H1 (cell line): ENCODE results near the gene ARHGEF1. TPM values are rescaled to one million over a fixed set of nuclear protein-coding genes. Genes with fewer than 3 reads are reported as not detected.

Experiments
- CTCF ChIA-PET: fragments of 300-600 bp; sonication (Branson Sonifier 250); formaldehyde crosslinking; loops from one replicate; lab custom pipeline; 2021; ENCODE audit not compliant: partially characterized antibody; lab: Charles Lee
- POLR2A ChIA-PET: fragments of 300-600 bp; sonication (Branson Sonifier 250); formaldehyde crosslinking; loops from one replicate; lab custom pipeline; 2021; ENCODE audit warnings: inconsistent platforms; ENCODE audit not compliant: partially characterized antibody; lab: Charles Lee
- DNase-seq, 2 experiments: peaks; one replicate each; pipeline versions ENCODE4 v3.0.0 to v3.0.0-alpha.2; 2010 to 2022; ENCODE audit warnings: low spot score in 2 of 2, low read depth in 1 of 2, mixed read lengths in 1 of 2
- FAIRE-seq: peaks from 2 replicates; lab custom pipeline; 2011; peaks lifted over from hg19 to GRCh38; lab: Jason Lieb, UNC
- H2AFZ ChIP-seq: 2 replicates; pipeline ENCODE4 v1.8.1; 2012; ENCODE audit warnings: low read length, inconsistent platforms
- H2AK5ac ChIP-seq: 2 replicates; pipeline ENCODE4 v1.6.1; 2013; ENCODE audit warnings: low read depth, low read length
- H2BK120ac ChIP-seq: replicated peaks from 2 replicates; pipeline ENCODE3; 2013; ENCODE audit warnings: low read depth, low read length, inconsistent platforms
- H2BK12ac ChIP-seq: 2 replicates; pipeline ENCODE4 v1.6.1; 2013; ENCODE audit warnings: low read depth, low read length
- H2BK15ac ChIP-seq: 2 replicates; pipeline ENCODE4 v1.6.1; 2013; ENCODE audit warnings: low read length
- H2BK20ac ChIP-seq: 2 replicates; pipeline ENCODE4 v1.6.1; 2013; ENCODE audit warnings: low read length
- H2BK5ac ChIP-seq: 2 replicates; pipeline ENCODE4 v1.6.1; 2013; ENCODE audit warnings: low read depth, low read length
- H3K14ac ChIP-seq: 2 replicates; pipeline ENCODE4 v1.6.1; 2013; ENCODE audit warnings: inconsistent platforms; ENCODE audit not compliant: insufficient read length
- H3K18ac ChIP-seq: 2 replicates; pipeline ENCODE4 v1.6.1; 2013; ENCODE audit warnings: low read length; ENCODE audit errors: extremely low read depth
- H3K23ac ChIP-seq: 2 replicates; pipeline ENCODE4 v1.6.1; 2013; ENCODE audit warnings: inconsistent platforms; ENCODE audit not compliant: insufficient read length
- H3K23me2 ChIP-seq: 2 replicates; pipeline ENCODE4 v1.6.1; 2013; ENCODE audit warnings: low read depth, low read length
- H3K27ac ChIP-seq: 2 replicates; pipeline ENCODE4 v1.6.1; 2011; ENCODE audit warnings: low read depth, low read length, inconsistent platforms
- H3K27me3 ChIP-seq, 4 experiments: replicated peaks in 1 of 4; 1 replicate in 1 of 4; 2 replicates in 3 of 4; pipeline versions ENCODE4 v1.6.1 to v1.8.1; 2011 to 2013; ENCODE audit warnings: low read length in 3 of 4, mild to moderate bottlenecking in 3 of 4, inconsistent platforms in 2 of 4, mixed read lengths in 2 of 4, moderate library complexity in 1 of 4; ENCODE audit not compliant: control insufficient read depth in 3 of 4, insufficient read depth in 3 of 4; ENCODE audit errors: extremely low read depth in 1 of 4
- H3K36me3 ChIP-seq, 4 experiments: 2 replicates each; pipeline versions ENCODE4 v1.6.1 to v1.8.1; 2011 to 2013; ENCODE audit warnings: mild to moderate bottlenecking in 4 of 4, low read length in 3 of 4, moderate library complexity in 2 of 4, control low read depth in 1 of 4, inconsistent platforms in 1 of 4; ENCODE audit not compliant: insufficient read depth in 4 of 4, control insufficient read depth in 2 of 4
- H3K4ac ChIP-seq: replicated peaks from 2 replicates; pipeline ENCODE3; 2013; ENCODE audit warnings: low read length, low read depth, mixed read lengths, inconsistent platforms; ENCODE audit not compliant: insufficient read length
- H3K4me1 ChIP-seq, 4 experiments: replicated peaks in 1 of 4; 1 replicate in 1 of 4; 2 replicates in 3 of 4; pipeline versions ENCODE4 v1.6.1 to v1.8.1; 2011 to 2013; ENCODE audit warnings: low read length in 3 of 4, inconsistent platforms in 2 of 4, mixed read lengths in 1 of 4; ENCODE audit not compliant: insufficient read depth in 4 of 4, control insufficient read depth in 3 of 4
- H3K4me2 ChIP-seq, 2 experiments: 2 replicates each; pipeline versions ENCODE4 v1.6.1 to v1.8.1; 2011 to 2013; ENCODE audit warnings: low read depth in 2 of 2, low read length in 2 of 2, control low read depth in 1 of 2, inconsistent platforms in 1 of 2, mild to moderate bottlenecking in 1 of 2; ENCODE audit not compliant: insufficient read depth in 1 of 2
- H3K4me3 ChIP-seq, 4 experiments: fragments of 200-600, 300-600 bp in 1 of 4; sonication (generic), shearing (Covaris generic), sonication (Bioruptor Twin) in 1 of 4; 2 replicates each; pipeline versions ENCODE4 v1.5.1 to v1.8.1; 2011 to 2016; ENCODE audit warnings: low read length in 4 of 4, low read depth in 3 of 4, control low read depth in 2 of 4, inconsistent platforms in 2 of 4, mild to moderate bottlenecking in 2 of 4, mixed read lengths in 1 of 4, moderate library complexity in 1 of 4; ENCODE audit not compliant: insufficient read depth in 2 of 4; ENCODE audit errors: extremely low read depth in 1 of 4
- H3K56ac ChIP-seq: replicated peaks from 2 replicates; pipeline ENCODE3; 2013; ENCODE audit warnings: low read depth, mild to moderate bottlenecking, mixed read lengths, low read length, inconsistent platforms; ENCODE audit not compliant: insufficient read length
- H3K79me1 ChIP-seq: 2 replicates; pipeline ENCODE4 v1.6.1; 2013; ENCODE audit warnings: low read depth, low read length, control low read depth
- H3K79me2 ChIP-seq, 2 experiments: 2 replicates each; pipeline versions ENCODE4 v1.6.1 to v1.8.1; 2012 to 2013; ENCODE audit warnings: low read length in 2 of 2, mild to moderate bottlenecking in 2 of 2, inconsistent platforms in 1 of 2; ENCODE audit not compliant: insufficient read depth in 2 of 2, control insufficient read depth in 1 of 2
- H3K9ac ChIP-seq, 4 experiments: replicated peaks in 1 of 4; 1 replicate in 1 of 4; 2 replicates in 3 of 4; pipeline versions ENCODE4 v1.6.1 to v1.8.1; 2011 to 2013; ENCODE audit warnings: low read depth in 3 of 4, low read length in 3 of 4, control low read depth in 2 of 4, mild to moderate bottlenecking in 2 of 4, moderate library complexity in 2 of 4, inconsistent platforms in 1 of 4; ENCODE audit errors: extremely low read depth in 1 of 4
- H3K9me3 ChIP-seq, 2 experiments: 2 replicates each; pipeline versions ENCODE4 v1.6.1 to v1.8.1; 2012 to 2013; ENCODE audit warnings: mild to moderate bottlenecking in 2 of 2, moderate library complexity in 2 of 2, control low read depth in 1 of 2, inconsistent platforms in 1 of 2, low read depth in 1 of 2, low read length in 1 of 2, mixed read lengths in 1 of 2; ENCODE audit not compliant: insufficient read depth in 2 of 2
- H4K20me1 ChIP-seq, 2 experiments: replicated peaks in 1 of 2; 2 replicates each; pipeline versions ENCODE3 to v1.8.1; 2011 to 2013; ENCODE audit warnings: inconsistent platforms in 2 of 2, low read length in 2 of 2, mild to moderate bottlenecking in 1 of 2; ENCODE audit not compliant: insufficient read depth in 2 of 2, control insufficient read depth in 1 of 2
- H4K5ac ChIP-seq: 2 replicates; pipeline ENCODE4 v1.6.1; 2013; ENCODE audit warnings: low read length, low read depth, mixed read lengths, inconsistent platforms; ENCODE audit not compliant: insufficient read length
- H4K8ac ChIP-seq: 2 replicates; pipeline ENCODE4 v1.8.0; 2013; ENCODE audit warnings: mild to moderate bottlenecking, moderate library complexity, low read length, inconsistent platforms; ENCODE audit not compliant: insufficient read depth; ENCODE audit errors: extremely low read depth
- H4K91ac ChIP-seq: replicated peaks from 2 replicates; pipeline ENCODE3; 2013; ENCODE audit warnings: low read length, mixed read lengths, inconsistent platforms; ENCODE audit not compliant: insufficient read length
- CTBP2 ChIP-seq: IDR thresholded peaks from 2 replicates; pipeline ENCODE4 v1.7.0; 2011; ENCODE audit warnings: borderline replicate concordance, mild to moderate bottlenecking, moderate library complexity, mixed read lengths, low read length; ENCODE audit not compliant: insufficient read depth, insufficient read length
- EP300 ChIP-seq, 2 experiments: IDR thresholded peaks; 1 replicate in 1 of 2; 2 replicates in 1 of 2; pipeline ENCODE4 v1.6.1; 2011 to 2012; ENCODE audit warnings: low read depth in 2 of 2, low read length in 2 of 2, mild to moderate bottlenecking in 2 of 2, borderline replicate concordance in 1 of 2, inconsistent platforms in 1 of 2, moderate library complexity in 1 of 2
- POLR2A ChIP-seq, 2 experiments: IDR thresholded peaks; 1 replicate in 1 of 2; 2 replicates in 1 of 2; pipeline ENCODE4 v1.6.1; 2011; ENCODE audit warnings: low read depth in 2 of 2, low read length in 2 of 2, mild to moderate bottlenecking in 2 of 2; ENCODE audit errors: control extremely low read depth in 1 of 2
- RBBP5 ChIP-seq: IDR thresholded peaks from 2 replicates; pipeline ENCODE4 v1.7.1; 2012; ENCODE audit warnings: low read depth, mild to moderate bottlenecking, inconsistent platforms, low read length, moderate library complexity, borderline replicate concordance
- RXRA ChIP-seq: IDR thresholded peaks from 2 replicates; pipeline ENCODE4 v1.6.1; 2011; ENCODE audit warnings: low read depth, mild to moderate bottlenecking, low read length, moderate library complexity; ENCODE audit not compliant: insufficient read depth
- SIN3A ChIP-seq, 2 experiments: IDR thresholded peaks in 1 of 2; conservative IDR thresholded peaks in 1 of 2; 2 replicates each; pipeline ENCODE4 v1.6.1; 2011 to 2012; ENCODE audit warnings: low read length in 2 of 2, improper control_type of control experiment in 1 of 2, low read depth in 1 of 2, mild to moderate bottlenecking in 1 of 2
- SP1 ChIP-seq: IDR thresholded peaks from 2 replicates; pipeline ENCODE4 v1.6.1; 2011; ENCODE audit warnings: low read depth, low read length
- SUZ12 ChIP-seq: fragments of 200-600 bp; sonication (generic); IDR thresholded peaks from 2 replicates; pipeline ENCODE4 v1.6.1; 2012; ENCODE audit warnings: mild to moderate bottlenecking, inconsistent platforms, low read length, moderate library complexity, mixed read lengths
- WGBS, 2 experiments: shearing (Covaris generic) in 1 of 2; methylation state at CpG; one replicate each; pipeline versions ENCODE4 v1.1.6 to v1.1.7; 2013 to 2015; ENCODE audit warnings: low lambda C conversion rate in 2 of 2, mixed read lengths in 2 of 2, inconsistent platforms in 1 of 2, low coverage in 1 of 2, missing lambda C conversion rate in 1 of 2; ENCODE audit not compliant: insufficient replicate concordance in 2 of 2, insufficient coverage in 1 of 2, insufficient read length in 1 of 2; ENCODE audit errors: extremely low coverage in 1 of 2, missing lambda C conversion rate in 1 of 2; 5-methylcytosine and 5-hydroxymethylcytosine counted together
- polyA plus RNA-seq, 7 experiments: library from polyadenylated mRNA; depleted of rRNA in 3 of 7; stranded (reverse) in 5 of 7; unstranded in 2 of 7; fragments of >200 nt in 5 of 7; fragments of 200-250 nt in 2 of 7; gene quantifications; 1 replicate in 5 of 7; 2 replicates in 1 of 7; 4 replicates in 1 of 7; pipeline versions ENCODE4 v1.2.1 to v1.2.3, GENCODE V29; 2011 to 2013; ENCODE audit warnings: missing spikeins in 2 of 7, mixed read lengths in 2 of 7
- total RNA-seq: library from RNA; stranded (reverse); fragmentation: NEBNext Ultra II Directional; extraction: Animal tissue kit (Norgen Biotek cat#: 25700); gene quantifications from 2 replicates; pipeline ENCODE4 v1.2.1, GENCODE V29; 2021
- TF ChIP-seq, protein P1 (sequence below): IDR thresholded peaks from 2 replicates; pipeline ENCODE4 v1.6.1; 2011; ENCODE audit warnings: low read depth, mild to moderate bottlenecking, low read length; ENCODE audit not compliant: insufficient read depth

The ARHGEF1 gene
- total and polyA plus RNA-seq, 2 of the 8 experiments (the other 6 are each of a cell fraction or from before 2014, with no cell fraction given), result 23.0 to 49.0 TPM

DNA sequence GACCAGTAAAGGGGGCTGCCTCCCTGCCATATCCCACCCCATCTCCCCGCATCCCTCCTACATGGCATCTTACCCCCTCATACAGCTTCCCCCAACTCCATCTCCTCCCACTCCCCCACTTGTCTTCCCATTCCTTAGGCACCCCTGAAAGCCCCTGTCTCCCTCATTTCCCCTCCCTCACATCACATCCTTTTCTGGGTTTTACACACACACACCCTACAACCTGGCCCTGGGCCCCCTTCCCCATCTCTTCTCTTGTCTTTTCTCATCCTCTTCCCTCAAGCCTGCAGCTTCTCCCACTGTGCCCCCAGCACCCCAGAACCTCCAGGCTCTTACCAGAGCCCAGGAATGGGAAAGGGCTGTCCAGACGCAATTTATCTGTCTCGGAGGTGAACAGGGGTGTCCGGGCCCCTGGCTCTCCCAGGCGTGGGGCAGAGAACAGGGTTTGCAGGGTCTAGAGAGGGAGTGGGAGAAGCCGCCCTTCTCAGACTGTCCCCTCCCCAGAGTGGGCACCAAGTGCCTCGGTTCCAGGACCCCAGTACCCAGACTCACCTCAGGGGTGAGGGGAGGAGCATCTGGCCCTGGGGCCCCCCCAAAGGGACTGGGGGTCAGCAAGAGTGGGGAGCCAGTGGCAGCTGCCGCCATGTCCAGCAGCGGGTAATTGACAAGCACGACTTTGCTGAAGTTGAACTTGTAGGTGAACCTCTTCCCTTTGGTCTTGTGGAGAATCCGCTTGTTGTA, 25.9 kb downstream of the ARHGEF1 start:
- Histone ChIP-seq H2BK5ac (no peak overlapping the region), H3K4me1 (peaks cover 0 to 14% (median 3%) of the 10 kb centered on the region in 4 experiments; a peak in 5 of 7 replicates)
- no peak for FAIRE-seq

More for the DNA sequence above, 25.9 kb downstream of the ARHGEF1 start:
- Histone ChIP-seq H4K20me1 (peaks cover 6 to 22% of the 10 kb centered on the region in 2 experiments), H4K91ac (no peak overlapping the region), H2AK5ac (no peak overlapping the region), H3K27me3 (peaks cover 36 to 47% (median 44%) of the 10 kb centered on the region in 4 experiments), H3K56ac (no peak overlapping the region), H2BK20ac (no peak overlapping the region), H3K4me2 (no peak overlapping the region), H3K9me3 (no peaks in the 10 kb centered on the region), H2AFZ (no peak overlapping the region), H3K79me2 (no peaks in the 10 kb centered on the region), H3K18ac (no peak overlapping the region), H3K27ac (no peak overlapping the region), H3K23me2 (peaks cover 5% of the 10 kb centered on the region; the same call in 1 of the 2 replicates), H3K36me3 (peaks cover 0 to 8% (median 3%) of the 10 kb centered on the region in 4 experiments), H4K5ac (no peak overlapping the region), H3K4me3 (no peak overlapping the region), H2BK15ac (no peak overlapping the region), H2BK120ac (no peak overlapping the region), H2BK12ac (no peak overlapping the region), H4K8ac (no peak overlapping the region), H3K14ac (no peak overlapping the region), H3K9ac (no peak overlapping the region), H3K4ac (no peak overlapping the region), H3K23ac (no peak overlapping the region), H3K79me1 (peaks cover 2% of the 10 kb centered on the region; the same call in 1 of the 2 replicates)
- ChIA-PET POLR2A (interaction anchor here (1.0 to 13.1 kb wide), 8 partner anchors 9 to 49 kb away, joined by 3 to 167 read pairs (median 6); partner anchors contain the start of gene ERFL), CTCF (interaction anchor here (0.9 to 1.2 kb wide), 3 partner anchors 10 to 34 kb away, joined by 3 read pairs; no protein-coding TSS in a partner anchor)
- DNase-seq, result no peak
- 77% methylated on average over 9 of the region's 11 CpGs; no CpG with 5 or more reads in 1 of the 2 experiments for WGBS, 2 experiments
- TF ChIP-seq POLR2A (IDR thresholded peaks at IDR 0.05; ENCODE audit: control extremely low read depth in 1 of 2, low read depth in 2 of 2, low read length in 2 of 2) (no peak), SUZ12 (no peak), SP1 (no peak), CTBP2 (no peak), SIN3A (conservative IDR thresholded peaks at IDR 0.05 in 1 of 2, IDR thresholded peaks at IDR 0.05 in 1 of 2; ENCODE audit: low read depth in 1 of 2, low read length in 2 of 2) (no peak), RBBP5 (no peak), RXRA (no peak), EP300 (IDR thresholded peaks at IDR 0.05; ENCODE audit: borderline replicate concordance in 1 of 2, low read depth in 2 of 2, low read length in 2 of 2) (no peak)
- TF ChIP-seq, protein P1, sequence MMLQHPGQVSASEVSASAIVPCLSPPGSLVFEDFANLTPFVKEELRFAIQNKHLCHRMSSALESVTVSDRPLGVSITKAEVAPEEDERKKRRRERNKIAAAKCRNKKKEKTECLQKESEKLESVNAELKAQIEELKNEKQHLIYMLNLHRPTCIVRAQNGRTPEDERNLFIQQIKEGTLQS, result no peak
